HepG2 (cell line): Measurements from ENCODE around the gene GPATCH4. TPM values are rescaled to one million over a fixed set of nuclear protein-coding genes. Genes with fewer than 3 reads are reported as not detected.
A peak's percentile ranks its signal among the peaks of the same experiment; 100 is the strongest.
"Not testable (repeated sequence)": the region's sequence is repeated elsewhere in the genome, so short reads cannot be mapped to it uniquely, and the experiment has no call there.

ENCODE experiments used
- ATAC-seq: fragments of 200-7000 bp; cut with Tn5 transposase; 3 replicates; pipeline ENCODE4 v1.9.1; 2020; ENCODE audit warnings: mild to moderate bottlenecking, moderate library complexity
- BruUV-seq: library from RNA; stranded (reverse); fragments of 400-500 nt; replicated peaks from 2 replicates; lab custom pipeline; 2021; lab: Mats Ljungman, UMichigan
- CTCF ChIA-PET: fragments of 300-600 bp; formaldehyde crosslinking; extraction: SDS; loops from one replicate; lab custom pipeline; 2021; ENCODE audit warnings: low total read pairs, inconsistent platforms, low intra/inter-chr PET ratio; lab: Yijun Ruan, JAX
- POLR2A ChIA-PET: fragments of 350-600 bp; sonication (Branson Sonifier 250); formaldehyde crosslinking; loops from one replicate; lab custom pipeline; 2020; ENCODE audit warnings: antibody characterized with exemption, inconsistent platforms; lab: Yijun Ruan, JAX
- DNase-seq: peaks from one replicate; pipeline ENCODE4 v3.0.0-alpha.2; 2015; ENCODE audit warnings: low spot score
- FAIRE-seq: peaks from 3 replicates; lab custom pipeline; 2011; peaks lifted over from hg19 to GRCh38; lab: Jason Lieb, UNC
- H2AFZ ChIP-seq: one replicate; pipeline ENCODE4 v1.6.1; 2011; ENCODE audit warnings: low read length, inconsistent platforms
- H3K27ac ChIP-seq: fragments of 300-600 bp; 3 replicates; pipeline ENCODE4 v1.8.0; 2011; ENCODE audit warnings: mixed run types, mild to moderate bottlenecking, mixed read lengths, low read length, inconsistent platforms; ENCODE audit not compliant: insufficient read depth; ENCODE audit errors: extremely low read length
- H3K27me3 ChIP-seq, 2 experiments: fragments of 200-600 bp in 1 of 2; 2 replicates in 1 of 2; 3 replicates in 1 of 2; pipeline versions ENCODE4 v1.6.0 to v1.8.0; 2011; ENCODE audit warnings: low read length in 2 of 2, mild to moderate bottlenecking in 2 of 2, moderate library complexity in 2 of 2, inconsistent platforms in 1 of 2; ENCODE audit not compliant: insufficient read depth in 2 of 2, control insufficient read depth in 1 of 2
- H3K36me3 ChIP-seq, 2 experiments: fragments of 200-600 bp in 1 of 2; replicated peaks in 1 of 2; 2 replicates in 1 of 2; 3 replicates in 1 of 2; pipeline versions ENCODE4 v1.5.1 to v1.8.0; 2011; ENCODE audit warnings: low read length in 2 of 2, inconsistent platforms in 1 of 2; ENCODE audit not compliant: insufficient read depth in 2 of 2, control insufficient read depth in 1 of 2
- H3K4me1 ChIP-seq: 2 replicates; pipeline ENCODE4 v1.5.1; 2012; ENCODE audit warnings: low read length, inconsistent platforms; ENCODE audit not compliant: insufficient read depth
- H3K4me2 ChIP-seq: 2 replicates; pipeline ENCODE4 v1.6.0; 2011; ENCODE audit warnings: low read depth, low read length, inconsistent platforms
- H3K4me3 ChIP-seq, 3 experiments: fragments of 200-600 bp in 1 of 3; sonication (generic), shearing (Covaris generic) in 1 of 3; replicated peaks in 1 of 3; 2 replicates each; pipeline ENCODE4 v1.5.1; 2011 to 2016; ENCODE audit warnings: low read length in 3 of 3, inconsistent platforms in 2 of 3, low read depth in 2 of 3, mild to moderate bottlenecking in 2 of 3, control low read depth in 1 of 3, mixed read lengths in 1 of 3; ENCODE audit not compliant: insufficient read depth in 1 of 3
- H3K79me2 ChIP-seq: one replicate; pipeline ENCODE4 v1.6.1; 2011; ENCODE audit warnings: low read length, inconsistent platforms; ENCODE audit not compliant: insufficient read depth
- H3K9ac ChIP-seq: 2 replicates; pipeline ENCODE4 v1.6.0; 2011; ENCODE audit warnings: mild to moderate bottlenecking, low read depth, low read length, inconsistent platforms; ENCODE audit not compliant: insufficient read depth
- H3K9me3 ChIP-seq: 2 replicates; pipeline ENCODE4 v1.5.1; 2012; ENCODE audit warnings: mild to moderate bottlenecking, low read length
- H4K20me1 ChIP-seq: 2 replicates; pipeline ENCODE4 v1.6.0; 2011; ENCODE audit warnings: inconsistent platforms, mild to moderate bottlenecking, low read length, moderate library complexity; ENCODE audit not compliant: insufficient read depth
- ATF7 ChIP-seq, 2 experiments: fragments of 450-650 bp in 1 of 2; sonication (generic) in 1 of 2; formaldehyde crosslinking in 1 of 2; IDR thresholded peaks; 2 replicates each; pipeline versions ENCODE4 v1.4.0 to v1.6.1; 2016 to 2020; ENCODE audit warnings: antibody characterized with exemption in 1 of 2, mild to moderate bottlenecking in 1 of 2, missing genetic modification reagents in 1 of 2
- CEBPG ChIP-seq: IDR thresholded peaks from 2 replicates; pipeline ENCODE4 v1.6.1; 2016
- HOXA9 ChIP-seq: sonication (generic); formaldehyde crosslinking; IDR thresholded peaks from 2 replicates; pipeline ENCODE4 v1.8.1; 2022; ENCODE audit warnings: missing genetic modification reagents, mild to moderate bottlenecking, moderate library complexity, borderline replicate concordance
- ZMYM3 ChIP-seq: sonication (generic); formaldehyde crosslinking; IDR thresholded peaks from 2 replicates; pipeline ENCODE4 v1.5.1; 2020; ENCODE audit warnings: mild to moderate bottlenecking, missing genetic modification reagents
- ZSCAN22 ChIP-seq: sonication (generic); formaldehyde crosslinking; IDR thresholded peaks from 2 replicates; pipeline ENCODE4 v1.4.0; 2020; ENCODE audit warnings: mild to moderate bottlenecking, missing genetic modification reagents
- WGBS: methylation state at CpG from one replicate; pipeline ENCODE4 v1.1.6; 2017; ENCODE audit warnings: low lambda C conversion rate; 5-methylcytosine and 5-hydroxymethylcytosine counted together
- in situ Hi-C: cut with HindIII; loops from 2 replicates; pipeline ENCODE4 v1.10.0; 2017; ENCODE audit warnings: low pct_unique_long_range_greater_than_20kb; ENCODE audit not compliant: extremely low pct_ligation_motif_present
- intact Hi-C: fragments of 100-400 bp; cut with micrococcal nuclease; formaldehyde crosslinking; loops from one replicate; pipeline ENCODE4 v1.10.0; 2022; ENCODE audit not compliant: unreplicated experiment
- polyA plus RNA-seq, 8 experiments: library from polyadenylated mRNA; depleted of rRNA in 3 of 8; stranded (reverse) in 7 of 8; unstranded in 1 of 8; fragments of >200 nt; fragmentation: Illumina TruSeq in 4 of 8; extraction: Trizol in 4 of 8; gene quantifications; 2 replicates each; pipeline versions ENCODE4 v1.2.1 to v1.2.3, GENCODE V29; 2011 to 2016; ENCODE audit warnings: low read depth in 4 of 8, missing spikeins in 1 of 8, mixed read lengths in 1 of 8; ENCODE audit not compliant: insufficient read depth in 1 of 8
- total RNA-seq, 5 experiments: library from RNA; depleted of rRNA; stranded (reverse); fragments of >200 nt; fragmentation: Illumina TruSeq; extraction: Trizol; gene quantifications; 2 replicates each; pipeline ENCODE4 v1.2.3, GENCODE V29; 2016; ENCODE audit warnings: low read depth in 1 of 5
- TF ChIP-seq, protein P1 (sequence below): sonication (generic); formaldehyde crosslinking; IDR thresholded peaks from 2 replicates; pipeline ENCODE4 v1.5.0; 2020; ENCODE audit warnings: mild to moderate bottlenecking, missing genetic modification reagents
- TF ChIP-seq, protein P2 (sequence below): sonication (generic); formaldehyde crosslinking; IDR thresholded peaks from 2 replicates; pipeline ENCODE4 v1.4.0; 2020; ENCODE audit warnings: missing genetic modification reagents

The GPATCH4 gene
- total and polyA plus RNA-seq, 2 of the 13 experiments (the other 11 are each of a cell fraction or from before 2014, with no cell fraction given) = 19.2 to 37.9 TPM

- TF ChIP-seq, protein P1, sequence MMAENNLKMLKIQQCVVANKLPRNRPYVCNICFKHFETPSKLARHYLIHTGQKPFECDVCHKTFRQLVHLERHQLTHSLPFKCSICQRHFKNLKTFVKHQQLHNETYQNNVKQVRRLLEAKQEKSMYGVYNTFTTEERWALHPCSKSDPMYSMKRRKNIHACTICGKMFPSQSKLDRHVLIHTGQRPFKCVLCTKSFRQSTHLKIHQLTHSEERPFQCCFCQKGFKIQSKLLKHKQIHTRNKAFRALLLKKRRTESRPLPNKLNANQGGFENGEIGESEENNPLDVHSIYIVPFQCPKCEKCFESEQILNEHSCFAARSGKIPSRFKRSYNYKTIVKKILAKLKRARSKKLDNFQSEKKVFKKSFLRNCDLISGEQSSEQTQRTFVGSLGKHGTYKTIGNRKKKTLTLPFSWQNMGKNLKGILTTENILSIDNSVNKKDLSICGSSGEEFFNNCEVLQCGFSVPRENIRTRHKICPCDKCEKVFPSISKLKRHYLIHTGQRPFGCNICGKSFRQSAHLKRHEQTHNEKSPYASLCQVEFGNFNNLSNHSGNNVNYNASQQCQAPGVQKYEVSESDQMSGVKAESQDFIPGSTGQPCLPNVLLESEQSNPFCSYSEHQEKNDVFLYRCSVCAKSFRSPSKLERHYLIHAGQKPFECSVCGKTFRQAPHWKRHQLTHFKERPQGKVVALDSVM (CRISPR knock-in tag) = peak; percentile 98
- TF ChIP-seq, protein P2, sequence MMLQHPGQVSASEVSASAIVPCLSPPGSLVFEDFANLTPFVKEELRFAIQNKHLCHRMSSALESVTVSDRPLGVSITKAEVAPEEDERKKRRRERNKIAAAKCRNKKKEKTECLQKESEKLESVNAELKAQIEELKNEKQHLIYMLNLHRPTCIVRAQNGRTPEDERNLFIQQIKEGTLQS = peak; percentile 33; the same call in 1 of the 2 replicates
- TF ChIP-seq CEBPG (CRISPR knock-in tag) = peak; percentile 89
- TF ChIP-seq ATF7 (IDR thresholded peaks at IDR 0.05) = peak; percentile 47
- not testable (repeated sequence) for TF ChIP-seq ATF7 (CRISPR knock-in tag; IDR thresholded peaks at IDR 0.05)
- TF ChIP-seq ZMYM3 (CRISPR knock-in tag) = peak; percentile 81
Measured at GRCh38 chr1:156552937-156553336, 48.3 kb downstream of the GPATCH4 start (continued).

- Histone ChIP-seq H3K79me2 (no peaks in the 10 kb centered on the region), H3K9me3 (no peaks in the 10 kb centered on the region), H3K27me3 (no peaks in the 10 kb centered on the region), H3K4me3 (no peak overlapping the region), H3K9ac (no peak overlapping the region), H4K20me1 (no peaks in the 10 kb centered on the region), H3K4me2 (no peak overlapping the region), H3K36me3 (peaks cover 7 to 39% of the 10 kb centered on the region in 2 experiments; a peak in 4 of 5 replicates), H2AFZ (no peak overlapping the region), H3K4me1 (peaks cover 15% of the 10 kb centered on the region), H3K27ac (no peak overlapping the region)
- WGBS = 80% methylated on average over 5 of the region's 5 CpGs
- ChIA-PET CTCF (no interaction called here), POLR2A (no interaction called here)
- intact Hi-C loops (no loop called here), in situ Hi-C loops (no loop called here)
- no TSS peak for BruUV-seq
- DNase-seq = no peak
- no peak for FAIRE-seq
- TF ChIP-seq HOXA9 = 0 out of 2 replicates have a peak, but pooled peaks have one; percentile 31
- TF ChIP-seq ZSCAN22 (CRISPR knock-in tag) = no peak
- ATAC-seq = no peak
Measured at GRCh38 chr1:156552518-156552917, 48.8 kb downstream of the GPATCH4 start.
